ENCODE data around the gene ZRANB3.
"Not testable (repeated sequence)": the region's sequence is repeated elsewhere in the genome, so short reads cannot be mapped to it uniquely, and the experiment has no call there.

The ZRANB3 gene

GRCh38 chr2:135373702-135374101 is 157.3 kb downstream of the ZRANB3 start:
- no peaks in the 10 kb centered on the region for H4K20me1 ChIP-seq (ENCODE audit: insufficient read depth, low read length)
- TF ChIP-seq EZH2 (IDR thresholded peaks at IDR 0.05; ENCODE audit: borderline replicate concordance, low read length) (no peak), CTCF (IDR thresholded peaks at IDR 0.05; ENCODE audit: low read length) (no peak)
- no peak overlapping the region for H3K4me2 ChIP-seq (ENCODE audit: low read length)
- no peaks in the 10 kb centered on the region for H3K4me1 ChIP-seq (ENCODE audit: insufficient read depth, low read length, severe bottlenecking)
- H3F3A ChIP-seq (ENCODE audit: insufficient read depth, low read length), result no peaks in the 10 kb centered on the region
- no peaks in the 10 kb centered on the region for H3K27me3 ChIP-seq (ENCODE audit: insufficient read depth, low read length)
- no peaks in the 10 kb centered on the region for H3K9me2 ChIP-seq (ENCODE audit: low read depth, low read length)
- H3K9me3 ChIP-seq (ENCODE audit: low read length), result no peaks in the 10 kb centered on the region; the same call in 1 of the 2 replicates
- H3K9ac ChIP-seq (ENCODE audit: low read length), result no peak overlapping the region
- no peaks in the 10 kb centered on the region for H3K36me3 ChIP-seq (ENCODE audit: insufficient read depth, low read length)
- no peaks in the 10 kb centered on the region for H3K79me2 ChIP-seq (ENCODE audit: insufficient read depth, low read length)
- H2AFZ ChIP-seq (ENCODE audit: low read length), result no peak overlapping the region
- no peak overlapping the region for H3K27ac ChIP-seq (ENCODE audit: low read depth, low read length, poor library complexity, severe bottlenecking)
- no peak overlapping the region for H3K4me3 ChIP-seq (ENCODE audit: low read depth, low read length, poor library complexity, severe bottlenecking)

DNA sequence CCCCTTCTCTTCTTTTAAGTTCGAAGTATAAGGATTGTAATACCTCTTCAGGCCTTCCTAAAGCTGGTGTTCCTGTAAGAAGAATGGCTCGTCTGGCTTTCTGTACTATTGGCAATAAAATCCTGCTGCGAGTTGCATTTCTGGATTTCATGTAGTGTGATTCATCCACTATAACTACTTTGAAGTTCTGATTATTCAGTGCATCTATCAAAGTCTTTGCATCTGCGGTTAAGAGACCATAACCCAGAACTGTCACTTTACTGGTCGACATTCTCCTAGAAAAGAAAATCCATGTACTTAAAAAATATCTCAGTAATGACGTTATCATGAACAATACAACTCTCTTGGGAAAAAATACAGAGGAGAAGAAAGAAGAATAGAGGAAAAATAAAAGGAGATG is 181.1 kb downstream of the ZRANB3 start:
- Histone ChIP-seq H3K36me3 (ENCODE audit: insufficient read depth, low read length) (peaks cover 30% of the 10 kb centered on the region), H3K79me2 (ENCODE audit: insufficient read depth, low read length) (no peaks in the 10 kb centered on the region), H3K9me2 (ENCODE audit: low read depth, low read length) (no peaks in the 10 kb centered on the region), H3K9ac (ENCODE audit: low read length) (no peak overlapping the region), H3K9me3 (ENCODE audit: low read length) (peaks cover 22% of the 10 kb centered on the region), H3K27ac (ENCODE audit: low read depth, low read length, poor library complexity, severe bottlenecking) (no peak overlapping the region), H3K4me1 (ENCODE audit: insufficient read depth, low read length, severe bottlenecking) (no peaks in the 10 kb centered on the region), H3F3A (ENCODE audit: insufficient read depth, low read length) (no peaks in the 10 kb centered on the region), H3K27me3 (ENCODE audit: insufficient read depth, low read length) (no peaks in the 10 kb centered on the region), H3K4me2 (ENCODE audit: low read length) (no peak overlapping the region), H4K20me1 (ENCODE audit: insufficient read depth, low read length) (no peaks in the 10 kb centered on the region), H3K4me3 (ENCODE audit: low read depth, low read length, poor library complexity, severe bottlenecking) (no peak overlapping the region), H2AFZ (ENCODE audit: low read length) (no peak overlapping the region)
- TF ChIP-seq CTCF (IDR thresholded peaks at IDR 0.05; ENCODE audit: low read length) (no peak), EZH2 (IDR thresholded peaks at IDR 0.05; ENCODE audit: borderline replicate concordance, low read length) (no peak)

DNA sequence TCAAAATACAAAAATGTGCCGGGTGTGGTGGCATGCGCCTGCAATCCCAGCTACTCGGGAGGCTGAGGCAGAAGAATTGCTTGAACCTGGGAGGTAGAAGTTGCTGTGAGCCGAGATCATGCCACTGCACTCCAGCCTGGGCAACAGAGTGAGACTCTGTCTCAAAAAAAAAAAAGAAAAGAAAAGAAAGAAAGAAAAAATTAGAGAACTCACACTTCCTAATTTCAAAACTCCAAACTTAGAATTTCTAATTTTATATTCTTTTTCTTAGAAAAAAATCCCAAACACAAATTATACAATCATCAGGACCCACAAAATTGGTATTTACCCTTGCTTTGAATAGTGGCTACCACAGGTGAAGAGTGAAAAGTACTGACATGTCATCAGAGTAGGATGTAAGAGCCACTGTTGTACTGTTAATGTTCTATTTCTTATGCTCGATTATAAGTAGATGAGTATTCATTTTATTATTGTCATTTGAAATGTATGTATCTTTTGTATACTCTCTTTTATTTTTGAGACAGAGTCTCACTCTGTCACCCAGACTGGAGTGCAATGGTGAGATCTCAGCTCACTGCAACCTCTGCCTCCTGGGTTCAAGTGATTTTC is 182.8 kb downstream of the ZRANB3 start:
- H3K79me2 ChIP-seq (ENCODE audit: insufficient read depth, low read length); H3K4me2 ChIP-seq (ENCODE audit: low read length); H4K20me1 ChIP-seq (ENCODE audit: insufficient read depth, low read length); H3K4me1 ChIP-seq (ENCODE audit: insufficient read depth, low read length, severe bottlenecking); H3K4me3 ChIP-seq (ENCODE audit: low read depth, low read length, poor library complexity, severe bottlenecking); H3K9ac ChIP-seq (ENCODE audit: low read length); H3K9me2 ChIP-seq (ENCODE audit: low read depth, low read length); H3F3A ChIP-seq (ENCODE audit: insufficient read depth, low read length); H3K27ac ChIP-seq (ENCODE audit: low read depth, low read length, poor library complexity, severe bottlenecking); H2AFZ ChIP-seq (ENCODE audit: low read length); H3K27me3 ChIP-seq (ENCODE audit: insufficient read depth, low read length): not testable (repeated sequence)
- peaks cover 30% of the 10 kb centered on the region for H3K36me3 ChIP-seq (ENCODE audit: insufficient read depth, low read length)
- peaks cover 22% of the 10 kb centered on the region for H3K9me3 ChIP-seq (ENCODE audit: low read length)

- Histone ChIP-seq H3K27me3 (ENCODE audit: insufficient read depth, low read length) (no peaks in the 10 kb centered on the region), H3K9ac (ENCODE audit: low read length) (no peak overlapping the region), H2AFZ (ENCODE audit: low read length) (no peak overlapping the region), H3K4me3 (ENCODE audit: low read depth, low read length, poor library complexity, severe bottlenecking) (no peak overlapping the region), H3K79me2 (ENCODE audit: insufficient read depth, low read length) (no peaks in the 10 kb centered on the region), H3F3A (ENCODE audit: insufficient read depth, low read length) (no peaks in the 10 kb centered on the region), H3K27ac (ENCODE audit: low read depth, low read length, poor library complexity, severe bottlenecking) (no peak overlapping the region), H3K4me2 (ENCODE audit: low read length) (no peak overlapping the region), H3K9me2 (ENCODE audit: low read depth, low read length) (no peaks in the 10 kb centered on the region), H3K36me3 (ENCODE audit: insufficient read depth, low read length) (no peaks in the 10 kb centered on the region), H4K20me1 (ENCODE audit: insufficient read depth, low read length) (no peaks in the 10 kb centered on the region), H3K4me1 (ENCODE audit: insufficient read depth, low read length, severe bottlenecking) (no peaks in the 10 kb centered on the region), H3K9me3 (ENCODE audit: low read length) (peaks cover 3% of the 10 kb centered on the region; the same call in 1 of the 2 replicates)
- no peak for TF ChIP-seq EZH2 (IDR thresholded peaks at IDR 0.05; ENCODE audit: borderline replicate concordance, low read length)
- TF ChIP-seq CTCF (IDR thresholded peaks at IDR 0.05; ENCODE audit: low read length), result no peak
Measured at GRCh38 chr2:135337071-135337470, 193.9 kb downstream of the ZRANB3 start.

All from OCI-LY1 (cell line).